ENCODE results near the gene TARDBP. TPM values are rescaled to one million over a fixed set of nuclear protein-coding genes. Genes with fewer than 3 reads are reported as not detected.
A peak's percentile ranks its signal among the peaks of the same experiment; 100 is the strongest.
"Not testable (repeated sequence)": the region's sequence is repeated elsewhere in the genome, so short reads cannot be mapped to it uniquely, and the experiment has no call there.

TARDBP gene
- polyA plus RNA-seq, 6 donors from 2014 or later, result 38.9 to 83.8 (median 64.3) TPM

- no peak overlapping the region for H3K27ac Mint-ChIP-seq
- peaks cover 19 to 49% (median 26%) of the 10 kb centered on the region in 3 donors for H3K27me3 Mint-ChIP-seq
- ATAC-seq (ENCODE audit: low read depth in 2 of 2), result no peak
- H3K4me1 Mint-ChIP-seq, result no peaks in the 10 kb centered on the region
- no peaks in the 10 kb centered on the region for H3K36me3 Mint-ChIP-seq
- peak overlapping the region in 1 of 8 donors; percentile 39 for H3K4me3 Mint-ChIP-seq
- no peaks in the 10 kb centered on the region for H3K9me3 Mint-ChIP-seq
- DNase-seq, result no peak
These were observed 32.3 kb upstream of the TARDBP start for GRCh38 chr1:10980094-10980577.

GRCh38 chr1:10980841-10981727 lies 31.4 kb upstream of the TARDBP start:
- Mint-ChIP-seq H3K4me1 (peaks cover 4 to 9% (median 5%) of the 10 kb centered on the region in 3 donors), H3K9me3 (no peaks in the 10 kb centered on the region), H3K27ac (peak overlapping the region in 2 of 6 donors; percentile 23 to 65), H3K27me3 (peaks cover 22 to 49% (median 26%) of the 10 kb centered on the region in 3 donors), H3K36me3 (no peaks in the 10 kb centered on the region), H3K4me3 (peak overlapping the region in 1 of 8 donors; percentile 86)
- no peak for DNase-seq
- ATAC-seq (ENCODE audit: low read depth in 2 of 2), result no peak

GRCh38 chr1:10986525-10986890 lies 25.9 kb upstream of the TARDBP start:
- no peak for DNase-seq
- H3K36me3 Mint-ChIP-seq, result no peaks in the 10 kb centered on the region
- no peak for ATAC-seq (ENCODE audit: low read depth in 2 of 2)
- H3K9me3 Mint-ChIP-seq, result no peaks in the 10 kb centered on the region
- peaks cover 3 to 15% (median 6%) of the 10 kb centered on the region in 3 donors for H3K27me3 Mint-ChIP-seq
- H3K4me3 Mint-ChIP-seq, result no peak overlapping the region
- H3K27ac Mint-ChIP-seq, result peak overlapping the region in 1 of 6 donors; percentile 39
- H3K4me1 Mint-ChIP-seq, result peaks cover 4 to 18% (median 18%) of the 10 kb centered on the region in 3 donors

GRCh38 chr1:10987840-10988417 lies 24.5 kb upstream of the TARDBP start:
- ATAC-seq (ENCODE audit: low read depth in 2 of 2) (no peak), DNase-seq (no peak)
- Mint-ChIP-seq H3K27ac (no peak overlapping the region), H3K9me3 (no peaks in the 10 kb centered on the region), H3K36me3 (no peaks in the 10 kb centered on the region), H3K27me3 (peaks cover 0 to 6% (median 3%) of the 10 kb centered on the region in 3 donors), H3K4me3 (no peak overlapping the region), H3K4me1 (peaks cover 4 to 18% (median 18%) of the 10 kb centered on the region in 3 donors)

- no peak for DNase-seq
- Mint-ChIP-seq H3K27ac (no peak overlapping the region), H3K36me3 (no peaks in the 10 kb centered on the region), H3K27me3 (peaks cover 0 to 6% (median 3%) of the 10 kb centered on the region in 3 donors), H3K9me3 (no peaks in the 10 kb centered on the region), H3K4me3 (no peak overlapping the region), H3K4me1 (peaks cover 4 to 18% (median 18%) of the 10 kb centered on the region in 3 donors)
- ATAC-seq (ENCODE audit: low read depth in 2 of 2), result no peak
These were observed 23.4 kb upstream of the TARDBP start for GRCh38 chr1:10989095-10989494.

- not testable (repeated sequence) for ATAC-seq (ENCODE audit: low read depth in 2 of 2); DNase-seq; H3K27me3 Mint-ChIP-seq; H3K4me3 Mint-ChIP-seq; H3K9me3 Mint-ChIP-seq; H3K36me3 Mint-ChIP-seq
- Mint-ChIP-seq H3K4me1 (peaks cover 4 to 18% (median 18%) of the 10 kb centered on the region in 3 donors), H3K27ac (peak overlapping the region in 1 of 6 donors; percentile 39)
These were observed 22.4 kb upstream of the TARDBP start for GRCh38 chr1:10989920-10990516.

- peaks cover 3 to 15% (median 12%) of the 10 kb centered on the region in 3 donors for H3K4me1 Mint-ChIP-seq
- no peak overlapping the region for H3K27ac Mint-ChIP-seq
- H3K9me3 Mint-ChIP-seq, result no peaks in the 10 kb centered on the region
- no peak overlapping the region for H3K4me3 Mint-ChIP-seq
- ATAC-seq (ENCODE audit: low read depth in 2 of 2) (no peak), DNase-seq (no peak)
- peaks cover 0 to 6% (median 1%) of the 10 kb centered on the region in 3 donors for H3K27me3 Mint-ChIP-seq
- no peaks in the 10 kb centered on the region for H3K36me3 Mint-ChIP-seq
These were observed 21.6 kb upstream of the TARDBP start for GRCh38 chr1:10990828-10991227.

- H3K27me3 Mint-ChIP-seq; H3K9me3 Mint-ChIP-seq; ATAC-seq (ENCODE audit: low read depth in 2 of 2); H3K36me3 Mint-ChIP-seq; H3K27ac Mint-ChIP-seq; DNase-seq: not testable (repeated sequence)
- Mint-ChIP-seq H3K4me3 (peak overlapping the region in 1 of 8 donors; percentile 74), H3K4me1 (peaks cover 0 to 11% (median 8%) of the 10 kb centered on the region in 3 donors)
These were observed 20.4 kb upstream of the TARDBP start for GRCh38 chr1:10992004-10992403.

GRCh38 chr1:10992864-10993263 lies 19.6 kb upstream of the TARDBP start:
- Mint-ChIP-seq H3K9me3 (no peaks in the 10 kb centered on the region), H3K36me3 (no peaks in the 10 kb centered on the region), H3K4me1 (peaks cover 0 to 2% (median under 1%) of the 10 kb centered on the region in 3 donors), H3K27ac (no peak overlapping the region), H3K4me3 (no peak overlapping the region), H3K27me3 (peaks cover 0 to 6% (median 0%) of the 10 kb centered on the region in 3 donors)
- no peak for DNase-seq
- no peak for ATAC-seq (ENCODE audit: low read depth in 2 of 2)

- H3K27ac Mint-ChIP-seq, result no peak overlapping the region
- H3K27me3 Mint-ChIP-seq, result no peaks in the 10 kb centered on the region
- no peaks in the 10 kb centered on the region for H3K4me1 Mint-ChIP-seq
- no peaks in the 10 kb centered on the region for H3K36me3 Mint-ChIP-seq
- peaks cover 0 to 23% (median 11%) of the 10 kb centered on the region in 7 donors for H3K9me3 Mint-ChIP-seq
- ATAC-seq (ENCODE audit: low read depth in 2 of 2) (no peak), DNase-seq (no peak)
- H3K4me3 Mint-ChIP-seq, result no peak overlapping the region
These were observed 16.4 kb upstream of the TARDBP start for GRCh38 chr1:10996100-10996499.

- no peaks in the 10 kb centered on the region for H3K36me3 Mint-ChIP-seq
- H3K4me3 Mint-ChIP-seq, result no peak overlapping the region
- no peak for DNase-seq
- no peak overlapping the region for H3K27ac Mint-ChIP-seq
- H3K27me3 Mint-ChIP-seq, result no peaks in the 10 kb centered on the region
- no peak for ATAC-seq (ENCODE audit: low read depth in 2 of 2)
- no peaks in the 10 kb centered on the region for H3K4me1 Mint-ChIP-seq
- H3K9me3 Mint-ChIP-seq, result peaks cover 0 to 24% (median 11%) of the 10 kb centered on the region in 7 donors
These were observed 11.9 kb upstream of the TARDBP start for GRCh38 chr1:11000526-11000925.

- H3K27ac Mint-ChIP-seq, result peak overlapping the region; percentile 36 to 98 (median 82)
- peaks cover 14 to 34% (median 14%) of the 10 kb centered on the region in 3 donors for H3K4me1 Mint-ChIP-seq
- H3K36me3 Mint-ChIP-seq, result peaks cover 0 to 4% of the 10 kb centered on the region in 2 donors
- no peaks in the 10 kb centered on the region for H3K27me3 Mint-ChIP-seq
- H3K4me3 Mint-ChIP-seq, result peak overlapping the region; percentile 86 to 96 (median 93)
- DNase-seq (no peak), ATAC-seq (ENCODE audit: low read depth in 2 of 2) (no peak)
- H3K9me3 Mint-ChIP-seq, result no peaks in the 10 kb centered on the region
These were observed 692 bp downstream of the TARDBP start for GRCh38 chr1:11013160-11013531.

- peaks cover 20 to 23% of the 10 kb centered on the region in 2 donors for H3K36me3 Mint-ChIP-seq
- not testable (repeated sequence) for ATAC-seq (ENCODE audit: low read depth in 2 of 2)
These were observed 6.9 kb downstream of the TARDBP start for GRCh38 chr1:11019358-11019757.

More at GRCh38 chr1:11019358-11019757, 6.9 kb downstream of the TARDBP start:
- not testable (repeated sequence) for DNase-seq, H3K9me3 Mint-ChIP-seq, H3K27ac Mint-ChIP-seq, H3K27me3 Mint-ChIP-seq
- Mint-ChIP-seq H3K4me1 (peaks cover 21 to 39% (median 33%) of the 10 kb centered on the region in 3 donors), H3K4me3 (peak overlapping the region in 1 of 8 donors; percentile 9)
